Left cardiac atrium (tissue), 4 donors: ENCODE data around the gene CHCHD10. TPM values are rescaled to one million over a fixed set of nuclear protein-coding genes. Genes with fewer than 3 reads are reported as not detected.
A peak's percentile ranks its signal among the peaks of the same experiment; 100 is the strongest.

Experiments used
- ATAC-seq, 2 donors: fragments of 200-7000 bp; cut with Tn5 transposase; one replicate each; pipeline ENCODE4 v1.9.1; 2020; ENCODE audit warnings: mild to moderate bottlenecking in 2 of 2, moderate library complexity in 2 of 2
- DNase-seq: peaks from one replicate; pipeline ENCODE4 v3.0.0-alpha.2; 2020
- intact Hi-C, 2 donors: fragments of 100-400 bp; cut with DNase I; formaldehyde crosslinking; loops; one replicate each; pipeline versions ENCODE4 v1.14.1 to v1.15.1; 2022 to 2023
- long read RNA-seq: library from polyadenylated mRNA; unstranded; transcript quantifications from one replicate; pipeline ENCODE4 v2.0.0, GENCODE V29; 2021
- total RNA-seq, 2 donors: library from RNA; stranded (reverse); fragmentation: NEBNext Ultra II Directional; extraction: Animal tissue kit (Norgen Biotek cat#: 25700); gene quantifications; one replicate each; pipeline ENCODE4 v1.2.1, GENCODE V29; 2021
- donor health status: DM: no; HTN: yes; CAD: no.
- donor health status: DM: no; HTN: yes; CAD: no; lungs with severe emphysema.
- donor health status: DM: yes; HTN: yes; CAD: no.
- donor health status: Dilated cardiomyopathy.

CHCHD10 gene
- 1,000 to 10,000 TPM in 1 of 2 donors, 100 to 1,000 TPM in 1; 958 to 1,106 TPM for total RNA-seq
- long read RNA-seq, partial matches to known transcripts, result 2 of 9 reads
- long read RNA-seq, other reads (novel, unspliced or antisense), result 6 of 9 reads

GRCh38 chr22:23767673-23768548 is at the start of gene CHCHD10:
CHCHD10 (minus strand) TSS chr22:23767972; CDS start chr22:23767874, 98 bp downstream.
- DNase-seq (peak; percentile 88), ATAC-seq (peak; percentile 81 to 85)
- intact Hi-C loops, result loop anchor here (5.0 kb wide), 1 partner anchor 79 kb away; no protein-coding TSS in a partner anchor

GRCh38 chr22:23817146-23817545 is 49.4 kb upstream of the CHCHD10 start:
- peak; percentile 3 for DNase-seq

GRCh38 chr22:23816156-23816976 is 48.6 kb upstream of the CHCHD10 start:
- peak; percentile 51 for DNase-seq
- ATAC-seq, result peak; percentile 90 to 91
- intact Hi-C loops, result no loop called here

More at GRCh38 chr22:23817146-23817545, 49.4 kb upstream of the CHCHD10 start:
- no peak for ATAC-seq
- intact Hi-C loops, result no loop called here

- ATAC-seq, result peak in 1 of 2 donors; percentile 25
- intact Hi-C loops, result no loop called here
- peak; percentile 0 for DNase-seq
Measured at GRCh38 chr22:23815541-23816155, 47.9 kb upstream of the CHCHD10 start.

- DNase-seq (no peak), ATAC-seq (no peak)
- intact Hi-C loops, result no loop called here
Measured at GRCh38 chr22:23812378-23812777, 44.6 kb upstream of the CHCHD10 start.

GRCh38 chr22:23806837-23807236 is 39.1 kb upstream of the CHCHD10 start:
- no peak for ATAC-seq
- no peak for DNase-seq
- intact Hi-C loops, result no loop called here

GRCh38 chr22:23804781-23805291 is 37.1 kb upstream of the CHCHD10 start:
- intact Hi-C loops, result no loop called here

GRCh38 chr22:23803001-23803819 is 35.4 kb upstream of the CHCHD10 start:
- ATAC-seq (no peak), DNase-seq (no peak)
- intact Hi-C loops, result no loop called here

More at GRCh38 chr22:23804781-23805291, 37.1 kb upstream of the CHCHD10 start:
- ATAC-seq (peak; percentile 28 to 54), DNase-seq (no peak)

GRCh38 chr22:23801886-23802377 is 34.2 kb upstream of the CHCHD10 start:
- intact Hi-C loops, result no loop called here
- no peak for DNase-seq
- ATAC-seq, result no peak

GRCh38 chr22:23801238-23801821 is 33.6 kb upstream of the CHCHD10 start:
- no peak for DNase-seq
- intact Hi-C loops, result no loop called here
- ATAC-seq, result no peak

GRCh38 chr22:23800297-23801237 is 32.8 kb upstream of the CHCHD10 start:
- no peak for ATAC-seq
- intact Hi-C loops, result no loop called here
- DNase-seq, result no peak

- ATAC-seq, result no peak
Measured at GRCh38 chr22:23796461-23796860, 28.7 kb upstream of the CHCHD10 start.

GRCh38 chr22:23793326-23793725 is 25.6 kb upstream of the CHCHD10 start:
- intact Hi-C loops, result no loop called here
- DNase-seq, result peak; percentile 8
- ATAC-seq, result no peak

More at GRCh38 chr22:23796461-23796860, 28.7 kb upstream of the CHCHD10 start:
- intact Hi-C loops, result no loop called here
- DNase-seq, result no peak

GRCh38 chr22:23791738-23792645 is 24.2 kb upstream of the CHCHD10 start:
- DNase-seq (peak; percentile 12), ATAC-seq (no peak)
- intact Hi-C loops, result no loop called here
